HG03135 (cell line): ENCODE data around the gene SCYL3.
"Not testable (repeated sequence)": the region's sequence is repeated elsewhere in the genome, so short reads cannot be mapped to it uniquely, and the experiment has no call there.

Experiments
- ATAC-seq: cut with Tn5 transposase; IDR thresholded peaks from one replicate; pipeline ENCODE4 v1.9.1; 2021; ENCODE audit warnings: mild to moderate bottlenecking, moderate library complexity; ENCODE audit not compliant: unreplicated experiment

SCYL3 gene

GRCh38 chr1:169873582-169874199 is 20.0 kb downstream of the SCYL3 start:
- no peak for ATAC-seq

GRCh38 chr1:169872906-169873305 is 20.8 kb downstream of the SCYL3 start:
- ATAC-seq: no peak

GRCh38 chr1:169871988-169872387 is 21.7 kb downstream of the SCYL3 start:
- ATAC-seq: not testable (repeated sequence)

GRCh38 chr1:169869426-169869825 is 24.3 kb downstream of the SCYL3 start:
- no peak for ATAC-seq

GRCh38 chr1:169868978-169869377 is 24.7 kb downstream of the SCYL3 start:
- ATAC-seq: no peak

- no peak for ATAC-seq
These were observed 26.6 kb downstream of the SCYL3 start for GRCh38 chr1:169867012-169867675.

- ATAC-seq: no peak
These were observed 27.1 kb downstream of the SCYL3 start for GRCh38 chr1:169866577-169866976.

- not testable (repeated sequence) for ATAC-seq
These were observed 29.2 kb downstream of the SCYL3 start for GRCh38 chr1:169864531-169864930.

- ATAC-seq: no peak
These were observed 32.9 kb downstream of the SCYL3 start for GRCh38 chr1:169860750-169861149.

- ATAC-seq: no peak
These were observed 33.5 kb downstream of the SCYL3 start for GRCh38 chr1:169860187-169860586.

- ATAC-seq: no peak
These were observed 34.7 kb downstream of the SCYL3 start for GRCh38 chr1:169859001-169859400.

GRCh38 chr1:169858467-169858866 is 35.2 kb downstream of the SCYL3 start:
- no peak for ATAC-seq

- ATAC-seq: no peak
These were observed 40.4 kb downstream of the SCYL3 start for GRCh38 chr1:169853341-169853740.

GRCh38 chr1:169849346-169850022 is 44.2 kb downstream of the SCYL3 start:
- no peak for ATAC-seq

- ATAC-seq: no peak
These were observed 45.2 kb downstream of the SCYL3 start for GRCh38 chr1:169848456-169848855.

- ATAC-seq: no peak
These were observed 48.6 kb downstream of the SCYL3 start for GRCh38 chr1:169844941-169845608.

GRCh38 chr1:169838942-169839341 is 54.8 kb downstream of the SCYL3 start:
- ATAC-seq: no peak

GRCh38 chr1:169836198-169836597 is 57.5 kb downstream of the SCYL3 start:
- no peak for ATAC-seq

- no peak for ATAC-seq
These were observed 58.0 kb downstream of the SCYL3 start for GRCh38 chr1:169835647-169836046.

- no peak for ATAC-seq
These were observed 58.8 kb downstream of the SCYL3 start for GRCh38 chr1:169834869-169835268.

GRCh38 chr1:169833179-169833901 is 60.4 kb downstream of the SCYL3 start:
- no peak for ATAC-seq
